NCI-H2227 (cell line): Measurements from ENCODE around the gene AFF3.
A peak's percentile ranks its signal among the peaks of the same experiment; 100 is the strongest.
"Not testable (repeated sequence)": the region's sequence is repeated elsewhere in the genome, so short reads cannot be mapped to it uniquely, and the experiment has no call there.

Experiments used
- DNase-seq: peaks from one replicate; lab custom pipeline; 2025; ENCODE audit not compliant: unreplicated experiment; lab: John Stamatoyannopoulos, UW

AFF3 gene

GRCh38 chr2:100108648-100109020 is 33.8 kb downstream of the AFF3 start:
- DNase-seq, result not testable (repeated sequence)

- DNase-seq, result peak; percentile 69
Observed at GRCh38 chr2:100107906-100108647, 34.3 kb downstream of the AFF3 start.

GRCh38 chr2:100107440-100107839 is 35.0 kb downstream of the AFF3 start:
- DNase-seq, result no peak

- peak; percentile 43 for DNase-seq
Observed at GRCh38 chr2:100106460-100106859, 35.9 kb downstream of the AFF3 start.

- no peak for DNase-seq
Observed at GRCh38 chr2:100105678-100106054, 36.7 kb downstream of the AFF3 start.

GRCh38 chr2:100104718-100105677 is 37.4 kb downstream of the AFF3 start:
- DNase-seq, result peak; percentile 71

GRCh38 chr2:100104265-100104664 is 38.1 kb downstream of the AFF3 start:
- peak; percentile 46 for DNase-seq

- not testable (repeated sequence) for DNase-seq
Observed at GRCh38 chr2:100103527-100104252, 38.7 kb downstream of the AFF3 start.

- not testable (repeated sequence) for DNase-seq
Observed at GRCh38 chr2:100102466-100103180, 39.8 kb downstream of the AFF3 start.

GRCh38 chr2:100098855-100099254 is 43.5 kb downstream of the AFF3 start:
- not testable (repeated sequence) for DNase-seq

GRCh38 chr2:100097611-100098294 is 44.6 kb downstream of the AFF3 start:
- not testable (repeated sequence) for DNase-seq

- not testable (repeated sequence) for DNase-seq
Observed at GRCh38 chr2:100095845-100096244, 46.5 kb downstream of the AFF3 start.

GRCh38 chr2:100091807-100092206 is 50.6 kb downstream of the AFF3 start:
- not testable (repeated sequence) for DNase-seq

- not testable (repeated sequence) for DNase-seq
Observed at GRCh38 chr2:100085744-100086143, 56.6 kb downstream of the AFF3 start.

- DNase-seq, result not testable (repeated sequence)
Observed at GRCh38 chr2:100083421-100084216, 58.8 kb downstream of the AFF3 start.

- DNase-seq, result not testable (repeated sequence)
Observed at GRCh38 chr2:100082302-100082978, 60.0 kb downstream of the AFF3 start.

- no peak for DNase-seq
Observed at GRCh38 chr2:100077935-100078334, 64.5 kb downstream of the AFF3 start.

- DNase-seq, result no peak
Observed at GRCh38 chr2:100077456-100077855, 64.9 kb downstream of the AFF3 start.

GRCh38 chr2:100075532-100075931 is 66.9 kb downstream of the AFF3 start:
- no peak for DNase-seq
